Measurements from ENCODE around the gene PRDM5. TPM values are rescaled to one million over a fixed set of nuclear protein-coding genes. Genes with fewer than 3 reads are reported as not detected.

PRDM5 gene
- total and polyA plus RNA-seq, 2 donors (not counting 1 experiment from before 2014, with no cell fraction given): 8.6 to 19.0 TPM

- Histone ChIP-seq H3K4me3 (replicated peaks in 1 of 4; ENCODE audit: control extremely low read depth in 1 of 4, insufficient read depth in 1 of 4, low read depth in 3 of 4, low read length in 4 of 4) (no peak overlapping the region), H3K4me1 (ENCODE audit: control insufficient read depth, extremely low read depth, insufficient read depth, low read length) (no peaks in the 10 kb centered on the region), H3K27me3 (ENCODE audit: control insufficient read depth, insufficient read depth, low read length) (no peaks in the 10 kb centered on the region), H3K9ac (ENCODE audit: insufficient read depth, low read length) (no peak overlapping the region), H3K4me2 (ENCODE audit: extremely low read depth, insufficient read depth, low read length) (no peak overlapping the region), H3K9me3 (ENCODE audit: control insufficient read depth, insufficient read depth, low read depth, low read length) (no peaks in the 10 kb centered on the region), H3K79me2 (ENCODE audit: control insufficient read depth, insufficient read depth, low read length) (no peaks in the 10 kb centered on the region), H2AFZ (ENCODE audit: low read length) (no peak overlapping the region), H3K36me3 (ENCODE audit: control insufficient read depth, insufficient read depth, low read length) (no peaks in the 10 kb centered on the region), H4K20me1 (ENCODE audit: control insufficient read depth, extremely low read depth, insufficient read depth, low read length) (no peaks in the 10 kb centered on the region), H3K27ac (ENCODE audit: insufficient read depth, low read length) (no peak overlapping the region)
- TF ChIP-seq EZH2 (IDR thresholded peaks at IDR 0.05; ENCODE audit: low read length, missing control alignments): no peak
- no peak for TF ChIP-seq CTCF (conservative IDR thresholded peaks at IDR 0.05 in 1 of 2, IDR thresholded peaks at IDR 0.05 in 1 of 2; ENCODE audit: low read depth in 1 of 2, low read length in 2 of 2)
- DNase-seq (ENCODE audit: low read depth in 2 of 2): no peak
These were observed 100.5 kb downstream of the PRDM5 start for GRCh38 chr4:120821977-120822376.

- H3K36me3 ChIP-seq (ENCODE audit: control insufficient read depth, insufficient read depth, low read length): no peaks in the 10 kb centered on the region
- H3K79me2 ChIP-seq (ENCODE audit: control insufficient read depth, insufficient read depth, low read length): no peaks in the 10 kb centered on the region
- H2AFZ ChIP-seq (ENCODE audit: low read length): no peak overlapping the region
- no peak overlapping the region for H3K9ac ChIP-seq (ENCODE audit: insufficient read depth, low read length)
- H3K4me1 ChIP-seq (ENCODE audit: control insufficient read depth, extremely low read depth, insufficient read depth, low read length): no peaks in the 10 kb centered on the region
- TF ChIP-seq EZH2 (IDR thresholded peaks at IDR 0.05; ENCODE audit: low read length, missing control alignments) (no peak), CTCF (conservative IDR thresholded peaks at IDR 0.05 in 1 of 2, IDR thresholded peaks at IDR 0.05 in 1 of 2; ENCODE audit: low read depth in 1 of 2, low read length in 2 of 2) (no peak)
- no peak overlapping the region for H3K4me2 ChIP-seq (ENCODE audit: extremely low read depth, insufficient read depth, low read length)
- H3K9me3 ChIP-seq (ENCODE audit: control insufficient read depth, insufficient read depth, low read depth, low read length): no peaks in the 10 kb centered on the region
- H3K27ac ChIP-seq (ENCODE audit: insufficient read depth, low read length): no peak overlapping the region
- H3K4me3 ChIP-seq (replicated peaks in 1 of 4; ENCODE audit: control extremely low read depth in 1 of 4, insufficient read depth in 1 of 4, low read depth in 3 of 4, low read length in 4 of 4): no peak overlapping the region
- no peak for DNase-seq (ENCODE audit: low read depth in 2 of 2)
- H4K20me1 ChIP-seq (ENCODE audit: control insufficient read depth, extremely low read depth, insufficient read depth, low read length): no peaks in the 10 kb centered on the region
- H3K27me3 ChIP-seq (ENCODE audit: control insufficient read depth, insufficient read depth, low read length): no peaks in the 10 kb centered on the region
These were observed 101.5 kb downstream of the PRDM5 start for GRCh38 chr4:120821029-120821428.

- Histone ChIP-seq H3K79me2 (ENCODE audit: control insufficient read depth, insufficient read depth, low read length) (no peaks in the 10 kb centered on the region), H3K27me3 (ENCODE audit: control insufficient read depth, insufficient read depth, low read length) (no peaks in the 10 kb centered on the region), H3K4me3 (replicated peaks in 1 of 4; ENCODE audit: control extremely low read depth in 1 of 4, insufficient read depth in 1 of 4, low read depth in 3 of 4, low read length in 4 of 4) (no peak overlapping the region), H3K4me2 (ENCODE audit: extremely low read depth, insufficient read depth, low read length) (no peak overlapping the region), H2AFZ (ENCODE audit: low read length) (no peak overlapping the region), H3K4me1 (ENCODE audit: control insufficient read depth, extremely low read depth, insufficient read depth, low read length) (no peaks in the 10 kb centered on the region), H3K36me3 (ENCODE audit: control insufficient read depth, insufficient read depth, low read length) (no peaks in the 10 kb centered on the region), H4K20me1 (ENCODE audit: control insufficient read depth, extremely low read depth, insufficient read depth, low read length) (no peaks in the 10 kb centered on the region), H3K9me3 (ENCODE audit: control insufficient read depth, insufficient read depth, low read depth, low read length) (no peaks in the 10 kb centered on the region), H3K9ac (ENCODE audit: insufficient read depth, low read length) (no peak overlapping the region), H3K27ac (ENCODE audit: insufficient read depth, low read length) (no peak overlapping the region)
- no peak for DNase-seq (ENCODE audit: low read depth in 2 of 2)
- TF ChIP-seq EZH2 (IDR thresholded peaks at IDR 0.05; ENCODE audit: low read length, missing control alignments) (no peak), CTCF (conservative IDR thresholded peaks at IDR 0.05 in 1 of 2, IDR thresholded peaks at IDR 0.05 in 1 of 2; ENCODE audit: low read depth in 1 of 2, low read length in 2 of 2) (no peak)
These were observed 102.6 kb downstream of the PRDM5 start for GRCh38 chr4:120819805-120820437.

Data from fibroblast of lung (primary cell).